DND-41 (cell line): ENCODE measurements around the gene SPEG.

Source experiments
- EZH2 ChIP-seq: IDR thresholded peaks from 3 replicates; pipeline ENCODE4 v1.6.1; 2012; ENCODE audit warnings: borderline replicate concordance, low read depth, mild to moderate bottlenecking, moderate library complexity, low read length, inconsistent platforms; ENCODE audit not compliant: severe bottlenecking
- TF ChIP-seq, protein P1 (sequence below): IDR thresholded peaks from 2 replicates; pipeline ENCODE4 v1.5.1; 2012; ENCODE audit warnings: borderline replicate concordance, low read length, moderate library complexity, mild to moderate bottlenecking; ENCODE audit not compliant: poor library complexity, severe bottlenecking; ENCODE audit errors: extremely low read depth

DNA sequence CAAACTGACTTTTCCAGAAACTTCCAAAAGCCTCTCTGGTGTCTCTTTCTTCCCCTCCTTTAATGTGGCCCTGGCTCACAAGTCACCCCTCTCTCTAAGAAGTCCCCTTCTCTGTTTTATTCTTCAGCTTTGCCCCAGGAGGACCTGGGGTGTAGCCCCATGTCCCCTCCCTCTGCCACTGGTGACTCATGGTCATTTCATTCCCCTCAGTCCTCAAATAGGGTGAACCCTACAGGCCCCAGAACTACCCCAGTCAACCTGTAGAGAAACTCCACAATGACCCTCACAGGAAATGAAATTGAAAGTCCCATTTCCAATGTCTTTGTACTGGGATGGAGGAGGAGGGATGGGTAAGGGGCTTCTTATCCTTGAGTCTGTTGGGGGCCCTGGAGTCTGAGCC is 6.2 kb upstream of the SPEG start:
- TF ChIP-seq, protein P1, sequence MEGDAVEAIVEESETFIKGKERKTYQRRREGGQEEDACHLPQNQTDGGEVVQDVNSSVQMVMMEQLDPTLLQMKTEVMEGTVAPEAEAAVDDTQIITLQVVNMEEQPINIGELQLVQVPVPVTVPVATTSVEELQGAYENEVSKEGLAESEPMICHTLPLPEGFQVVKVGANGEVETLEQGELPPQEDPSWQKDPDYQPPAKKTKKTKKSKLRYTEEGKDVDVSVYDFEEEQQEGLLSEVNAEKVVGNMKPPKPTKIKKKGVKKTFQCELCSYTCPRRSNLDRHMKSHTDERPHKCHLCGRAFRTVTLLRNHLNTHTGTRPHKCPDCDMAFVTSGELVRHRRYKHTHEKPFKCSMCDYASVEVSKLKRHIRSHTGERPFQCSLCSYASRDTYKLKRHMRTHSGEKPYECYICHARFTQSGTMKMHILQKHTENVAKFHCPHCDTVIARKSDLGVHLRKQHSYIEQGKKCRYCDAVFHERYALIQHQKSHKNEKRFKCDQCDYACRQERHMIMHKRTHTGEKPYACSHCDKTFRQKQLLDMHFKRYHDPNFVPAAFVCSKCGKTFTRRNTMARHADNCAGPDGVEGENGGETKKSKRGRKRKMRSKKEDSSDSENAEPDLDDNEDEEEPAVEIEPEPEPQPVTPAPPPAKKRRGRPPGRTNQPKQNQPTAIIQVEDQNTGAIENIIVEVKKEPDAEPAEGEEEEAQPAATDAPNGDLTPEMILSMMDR: no peak
- no peak for TF ChIP-seq EZH2
